Mesenteric fat pad (tissue), 1 donor: ENCODE results near the gene NPAP1. TPM values are rescaled to one million over a fixed set of nuclear protein-coding genes. Genes with fewer than 3 reads are reported as not detected.
"Not testable (repeated sequence)": the region's sequence is repeated elsewhere in the genome, so short reads cannot be mapped to it uniquely, and the experiment has no call there.

Source experiments
- DNase-seq: peaks from one replicate; pipeline ENCODE4 v3.0.0-alpha.2; 2020; ENCODE audit warnings: low spot score
- long read RNA-seq: library from polyadenylated mRNA; unstranded; transcript quantifications from one replicate; pipeline ENCODE4 v2.0.0, GENCODE V29; 2020
- total RNA-seq: library from RNA; stranded (reverse); fragmentation: NEBNext Ultra II Directional; extraction: Animal tissue kit (Norgen Biotek cat#: 25700); gene quantifications from one replicate; pipeline ENCODE4 v1.2.1, GENCODE V29; 2021
- donor health status: DM: yes; HTN: yes; CAD: no.

NPAP1 gene, protein sequence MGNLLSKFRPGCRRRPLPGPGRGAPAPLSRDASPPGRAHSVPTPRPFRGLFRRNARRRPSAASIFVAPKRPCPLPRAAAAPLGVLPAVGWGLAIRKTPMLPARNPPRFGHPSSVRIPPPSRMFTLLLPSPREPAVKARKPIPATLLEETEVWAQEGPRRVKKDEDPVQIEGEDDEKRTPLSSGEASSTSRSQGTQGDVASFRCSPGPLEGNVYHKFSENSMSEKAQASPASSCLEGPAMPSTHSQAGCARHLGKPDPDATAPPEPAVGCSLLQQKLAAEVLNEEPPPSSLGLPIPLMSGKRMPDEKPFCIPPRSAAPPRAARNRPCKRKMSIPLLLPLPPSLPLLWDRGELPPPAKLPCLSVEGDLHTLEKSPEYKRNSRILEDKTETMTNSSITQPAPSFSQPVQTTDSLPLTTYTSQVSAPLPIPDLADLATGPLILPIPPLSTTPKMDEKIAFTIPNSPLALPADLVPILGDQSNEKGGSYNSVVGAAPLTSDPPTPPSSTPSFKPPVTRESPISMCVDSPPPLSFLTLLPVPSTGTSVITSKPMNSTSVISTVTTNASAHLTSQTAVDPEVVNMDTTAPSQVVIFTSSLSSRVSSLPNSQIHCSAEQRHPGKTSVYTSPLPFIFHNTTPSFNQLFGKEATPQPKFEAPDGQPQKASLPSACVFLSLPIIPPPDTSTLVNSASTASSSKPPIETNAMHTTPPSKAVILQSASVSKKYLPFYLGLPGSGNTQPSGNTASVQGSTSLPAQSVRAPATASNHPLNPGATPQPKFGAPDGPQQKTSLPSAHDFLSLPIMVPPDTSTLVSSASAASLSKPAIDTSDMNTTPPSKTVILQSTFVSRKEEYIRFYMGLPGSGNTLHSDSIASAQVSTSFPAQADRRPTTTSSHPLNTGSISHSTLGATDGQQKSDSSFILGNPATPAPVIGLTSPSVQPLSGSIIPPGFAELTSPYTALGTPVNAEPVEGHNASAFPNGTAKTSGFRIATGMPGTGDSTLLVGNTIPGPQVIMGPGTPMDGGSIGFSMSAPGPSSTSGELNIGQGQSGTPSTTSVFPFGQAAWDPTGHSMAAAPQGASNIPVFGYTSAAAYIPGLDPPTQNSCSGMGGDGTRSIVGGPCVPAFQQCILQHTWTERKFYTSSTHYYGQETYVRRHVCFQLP
- total RNA-seq = not detected
- long read RNA-seq = 0 reads

GRCh38 chr15:24675332-24676144 lies at the start of gene NPAP1:
TSS of gene NPAP1 (plus strand) at chr15:24675775. CDS start at chr15:24675868, 93 bp downstream.
- no peak for DNase-seq

- no peak for DNase-seq
Observed at GRCh38 chr15:24627443-24627842, 48.1 kb upstream of the NPAP1 start.

DNA sequence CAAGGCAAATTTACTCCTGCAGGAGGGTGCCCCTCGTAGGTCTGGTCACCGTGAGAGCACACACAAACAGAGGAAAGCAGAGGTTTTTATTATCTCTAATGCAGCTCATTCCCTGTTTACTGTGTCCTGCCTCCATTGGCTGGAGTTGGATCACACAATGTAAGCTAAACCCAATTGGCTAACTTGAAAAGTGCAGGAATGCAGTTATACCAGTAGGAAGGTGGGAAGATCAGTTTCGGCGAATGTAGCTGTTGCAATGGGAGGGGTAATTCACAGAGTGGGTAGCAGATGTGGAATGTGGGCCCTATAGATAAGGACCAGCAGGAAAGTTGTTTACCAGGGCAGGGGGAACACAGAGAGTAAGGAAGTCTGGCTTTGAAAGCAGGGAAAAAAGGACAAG lies 42.5 kb upstream of the NPAP1 start:
- no peak for DNase-seq

DNA sequence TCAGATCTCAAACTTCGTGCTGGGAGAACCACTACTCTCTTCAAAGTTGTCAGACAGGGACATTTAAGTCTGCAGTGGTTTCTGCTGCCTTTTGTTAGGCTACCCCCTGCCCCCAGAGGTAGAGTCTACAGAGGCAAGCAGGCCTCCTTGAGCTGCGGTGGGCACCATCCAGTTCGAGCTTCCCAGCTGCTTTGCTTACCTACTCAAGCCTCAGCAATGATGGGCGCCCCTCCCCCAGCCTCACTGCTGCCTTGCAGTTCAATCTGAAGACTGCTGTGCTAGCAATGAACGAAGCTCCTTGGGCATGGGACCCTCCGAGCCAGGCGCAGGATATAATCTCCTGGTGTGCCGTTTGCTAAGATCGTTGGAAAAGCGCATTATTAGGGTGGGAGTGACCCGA lies 36.2 kb upstream of the NPAP1 start:
- DNase-seq = not testable (repeated sequence)

DNA sequence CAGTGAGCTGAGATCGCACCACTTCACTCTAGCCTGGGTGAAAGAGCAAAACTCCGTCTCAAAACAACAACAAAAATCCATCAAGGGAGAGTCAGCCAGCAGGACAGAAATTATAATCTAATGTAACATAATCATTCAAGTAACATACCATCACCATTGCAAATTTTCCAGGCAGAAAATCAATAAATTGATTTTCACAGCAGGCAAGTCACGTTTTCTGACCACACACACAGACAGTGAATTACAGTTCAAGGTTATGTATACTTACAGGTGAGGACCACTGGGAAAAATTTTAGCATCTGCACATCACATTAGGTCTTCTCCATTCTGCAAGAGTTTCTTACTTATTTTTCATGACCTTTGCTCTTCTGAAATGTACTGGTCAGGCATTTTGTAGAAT lies 29.9 kb upstream of the NPAP1 start:
- no peak for DNase-seq

DNA sequence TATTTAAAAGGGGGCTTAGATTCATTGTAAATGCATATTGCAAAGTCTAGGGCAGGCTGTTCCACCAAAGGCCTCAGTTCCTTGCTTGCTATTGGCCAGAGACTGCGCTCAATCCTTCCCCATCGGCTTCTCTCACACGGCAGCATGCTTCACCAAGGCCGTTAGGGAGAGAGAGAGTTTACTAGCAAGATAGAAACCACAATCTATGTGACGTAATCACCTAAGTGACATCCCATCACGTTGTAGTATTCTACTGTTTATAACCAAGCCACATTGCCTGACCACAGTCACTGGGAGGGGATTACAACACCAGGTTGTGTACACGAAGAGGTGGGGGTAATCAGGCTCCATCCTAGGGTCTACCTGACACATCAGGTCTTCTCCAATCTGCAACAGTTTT lies 16.0 kb upstream of the NPAP1 start:
- no peak for DNase-seq

GRCh38 chr15:24662991-24663390 lies 12.6 kb upstream of the NPAP1 start:
- DNase-seq = no peak

- no peak for DNase-seq
Observed at GRCh38 chr15:24676431-24676830, 856 bp downstream of the NPAP1 start.

DNA sequence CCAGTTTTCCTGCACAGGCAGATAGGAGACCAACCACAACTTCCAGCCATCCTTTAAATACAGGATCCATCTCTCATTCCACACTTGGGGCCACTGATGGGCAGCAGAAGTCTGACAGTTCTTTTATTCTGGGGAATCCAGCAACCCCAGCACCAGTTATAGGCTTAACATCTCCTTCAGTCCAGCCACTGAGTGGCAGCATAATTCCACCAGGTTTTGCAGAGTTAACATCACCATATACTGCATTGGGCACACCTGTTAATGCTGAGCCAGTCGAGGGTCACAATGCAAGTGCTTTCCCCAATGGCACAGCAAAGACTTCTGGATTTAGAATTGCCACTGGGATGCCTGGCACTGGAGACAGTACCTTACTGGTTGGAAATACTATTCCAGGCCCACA lies 2.9 kb downstream of the NPAP1 start:
- DNase-seq = no peak

DNA sequence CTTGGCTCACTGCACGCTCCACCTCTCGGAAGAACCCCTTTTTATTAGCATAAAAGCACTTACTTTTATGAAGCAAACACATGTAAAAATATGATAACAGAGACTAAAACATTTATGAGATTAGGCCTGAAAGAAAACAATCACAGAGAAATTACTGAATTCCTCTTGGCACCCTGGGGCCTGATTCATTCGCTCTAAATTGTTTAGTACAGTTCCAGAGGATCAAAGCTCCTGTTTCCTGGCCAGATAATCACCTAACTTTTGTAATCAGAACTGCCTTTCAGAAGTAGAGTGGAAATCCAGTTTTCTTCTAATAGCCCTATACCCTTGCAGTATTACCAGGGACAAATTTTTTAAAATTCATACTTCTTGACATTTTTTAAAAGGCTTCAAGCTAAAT lies 6.4 kb downstream of the NPAP1 start:
- no peak for DNase-seq

DNA sequence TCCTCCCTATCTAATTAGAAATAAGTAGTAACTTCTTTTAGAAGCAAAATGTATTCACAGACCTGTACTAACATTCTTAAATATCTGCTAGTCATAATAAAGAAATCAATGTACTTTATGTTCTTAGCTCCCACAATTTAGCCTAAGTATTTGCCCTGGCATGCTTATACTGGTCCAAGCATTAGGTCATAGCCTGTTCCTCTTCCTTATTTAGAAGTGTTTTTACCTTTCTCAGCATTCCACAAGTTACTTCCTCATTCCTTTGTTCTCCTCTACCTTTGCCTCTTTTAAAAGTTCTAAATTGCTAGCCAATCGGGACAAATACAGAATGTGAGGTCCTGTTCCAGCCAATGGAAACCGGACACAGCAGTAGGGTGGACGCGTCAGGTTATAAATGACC lies 7.3 kb downstream of the NPAP1 start:
- not testable (repeated sequence) for DNase-seq

- DNase-seq = no peak
Observed at GRCh38 chr15:24683736-24684135, 8.2 kb downstream of the NPAP1 start.

GRCh38 chr15:24684313-24684712 lies 8.7 kb downstream of the NPAP1 start:
- DNase-seq = no peak

- no peak for DNase-seq
Observed at GRCh38 chr15:24696201-24696600, 20.6 kb downstream of the NPAP1 start.

DNA sequence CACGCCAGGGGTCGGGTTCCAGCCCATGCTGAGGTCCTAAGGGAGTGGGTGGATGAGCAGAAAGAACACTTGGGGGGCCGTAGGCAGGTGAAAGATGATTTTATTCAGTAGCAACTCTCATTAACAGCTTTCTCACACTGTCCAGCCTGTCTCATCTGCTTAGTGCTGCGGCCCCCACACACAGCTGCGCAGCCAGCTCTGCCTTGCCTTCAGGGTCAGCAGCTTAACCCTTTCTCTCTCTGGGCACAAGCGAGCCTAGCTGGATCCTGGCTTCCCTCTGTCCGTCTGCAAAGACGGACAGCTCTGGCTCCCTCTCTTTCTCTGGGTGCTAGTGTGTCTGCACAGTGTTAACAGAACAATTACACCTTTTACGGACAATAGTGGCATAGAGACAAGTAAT lies 21.3 kb downstream of the NPAP1 start:
- DNase-seq = no peak

- no peak for DNase-seq
Observed at GRCh38 chr15:24718289-24719082, 42.9 kb downstream of the NPAP1 start.

DNA sequence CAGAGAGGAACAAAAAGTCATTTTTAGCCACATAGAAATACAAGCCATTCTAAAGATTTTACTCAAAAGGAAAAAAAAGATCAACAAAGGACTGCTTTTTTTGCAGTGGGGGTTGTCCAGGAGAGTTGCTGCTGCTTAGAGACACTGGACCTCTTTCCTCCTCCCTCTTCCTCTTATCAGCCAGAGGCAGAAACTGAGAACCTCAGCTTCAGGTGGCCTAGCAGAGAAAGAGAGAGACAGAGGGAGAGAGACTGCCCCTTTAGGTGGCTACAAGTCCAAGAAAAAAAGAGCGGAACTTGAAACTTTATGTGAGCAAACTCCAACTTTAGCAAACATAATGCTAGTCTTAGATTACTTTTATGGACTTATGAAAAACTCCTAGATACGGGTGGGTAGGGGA lies 54.2 kb downstream of the NPAP1 start:
- no peak for DNase-seq
